NCI-H1105 (cell line): ENCODE results near the gene RABGAP1.

Experiments used
- DNase-seq: peaks from one replicate; lab custom pipeline; 2025; lab: John Stamatoyannopoulos, UW

The RABGAP1 gene

GRCh38 chr9:123081824-123082223 is 141.0 kb downstream of the RABGAP1 start:
- DNase-seq, result no peak

GRCh38 chr9:123083680-123084079 is 142.9 kb downstream of the RABGAP1 start:
- DNase-seq, result no peak

DNA sequence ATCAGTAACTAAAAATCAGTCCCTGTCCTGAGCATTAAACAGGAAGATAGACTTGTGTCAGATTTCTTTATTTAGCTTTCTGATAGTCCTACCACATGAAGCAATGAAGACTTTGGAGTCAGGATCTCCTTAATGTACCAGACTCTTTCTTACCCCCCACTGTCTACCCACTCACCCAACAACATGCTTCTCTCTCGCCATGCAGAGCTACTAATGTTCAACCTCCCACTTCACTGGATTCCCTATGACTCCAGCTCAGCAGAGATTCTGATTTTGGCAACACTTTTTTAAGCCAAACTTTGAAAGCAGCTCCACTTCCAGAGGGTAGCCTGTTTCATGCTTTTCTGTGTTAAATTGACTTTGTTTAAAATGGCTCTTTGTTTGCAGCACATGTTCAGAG is 143.4 kb downstream of the RABGAP1 start:
- DNase-seq, result no peak

- DNase-seq, result no peak
Measured at GRCh38 chr9:123085916-123086315, 145.1 kb downstream of the RABGAP1 start.

DNA sequence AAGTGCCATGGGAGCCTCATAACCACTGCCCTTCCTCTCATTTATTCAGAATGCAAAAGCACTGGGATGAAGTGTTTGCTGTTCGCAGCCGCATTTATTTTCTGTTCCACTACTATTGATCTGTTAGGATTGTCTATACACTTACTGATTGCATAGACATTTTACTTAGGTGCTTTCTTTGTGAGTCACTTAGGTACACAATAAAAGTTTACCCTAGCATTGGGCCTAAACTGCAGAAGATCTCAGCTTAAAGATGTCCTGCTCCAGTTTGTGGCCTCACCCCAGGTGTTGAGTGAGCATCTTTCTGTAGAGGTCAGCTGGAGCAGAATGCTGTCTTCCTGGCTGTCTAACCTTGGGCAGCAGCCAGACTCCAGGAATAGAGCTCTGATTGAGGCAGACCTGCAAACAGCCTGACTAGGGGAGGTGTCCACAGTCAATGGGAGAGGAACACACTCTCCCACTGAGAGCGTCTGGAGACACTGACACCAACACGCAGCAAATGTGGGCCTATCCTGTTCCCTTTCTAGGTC is 146.6 kb downstream of the RABGAP1 start:
- DNase-seq, result no peak

DNA sequence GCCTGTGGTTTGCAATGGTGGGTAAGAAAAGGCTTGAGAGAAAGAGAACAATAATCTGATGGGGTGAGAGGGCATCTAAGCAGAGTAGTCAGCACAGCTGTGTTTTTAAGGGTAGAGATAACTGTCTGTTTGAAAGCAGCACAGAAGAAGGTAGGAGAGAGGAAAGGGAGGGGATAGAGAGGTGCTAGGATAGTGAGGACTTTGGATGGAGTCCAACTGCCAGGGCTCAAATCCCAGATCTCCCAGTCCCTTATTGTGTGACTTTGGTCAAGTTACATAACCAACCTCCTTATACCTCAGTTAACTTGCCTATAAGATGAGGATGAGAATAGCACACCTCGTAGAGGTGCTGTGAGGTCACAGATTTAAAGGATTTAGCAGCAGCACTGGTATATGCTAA is 148.2 kb downstream of the RABGAP1 start:
- no peak for DNase-seq

GRCh38 chr9:123089790-123090189 is 149.0 kb downstream of the RABGAP1 start:
- DNase-seq, result no peak

DNA sequence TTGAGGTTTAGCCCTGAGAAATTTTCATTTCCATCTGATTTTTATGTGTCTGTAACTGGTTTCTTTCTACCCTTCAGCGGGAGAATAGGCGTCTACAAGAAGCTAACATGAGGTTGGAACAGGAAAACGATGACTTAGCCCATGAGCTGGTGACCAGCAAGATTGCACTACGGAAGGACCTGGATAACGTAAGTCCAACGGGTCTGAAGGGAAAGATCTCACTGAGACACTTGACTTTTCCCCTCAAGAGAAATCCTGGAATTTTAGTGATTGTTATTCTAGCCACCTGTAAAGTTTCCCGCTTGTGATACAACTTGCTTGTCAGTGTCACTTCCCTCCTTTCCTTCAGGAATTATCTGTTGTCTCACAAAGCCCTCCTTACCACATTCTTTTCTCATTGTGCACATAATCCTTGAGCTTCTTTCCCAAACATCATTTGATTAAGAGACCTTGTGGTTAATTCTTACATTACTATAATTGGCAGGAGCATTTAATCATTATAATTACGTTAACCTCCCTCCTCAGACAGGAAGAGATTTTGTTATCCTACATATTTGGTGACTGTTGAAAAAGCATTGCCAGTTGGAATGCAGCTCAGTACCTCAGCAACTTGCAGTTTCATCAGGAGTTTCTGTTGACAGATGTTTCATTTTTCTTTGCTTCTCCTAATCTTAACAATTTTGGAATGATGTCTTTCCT is 149.5 kb downstream of the RABGAP1 start:
- no peak for DNase-seq

GRCh38 chr9:123090956-123091355 is 150.1 kb downstream of the RABGAP1 start:
- DNase-seq, result no peak

DNA sequence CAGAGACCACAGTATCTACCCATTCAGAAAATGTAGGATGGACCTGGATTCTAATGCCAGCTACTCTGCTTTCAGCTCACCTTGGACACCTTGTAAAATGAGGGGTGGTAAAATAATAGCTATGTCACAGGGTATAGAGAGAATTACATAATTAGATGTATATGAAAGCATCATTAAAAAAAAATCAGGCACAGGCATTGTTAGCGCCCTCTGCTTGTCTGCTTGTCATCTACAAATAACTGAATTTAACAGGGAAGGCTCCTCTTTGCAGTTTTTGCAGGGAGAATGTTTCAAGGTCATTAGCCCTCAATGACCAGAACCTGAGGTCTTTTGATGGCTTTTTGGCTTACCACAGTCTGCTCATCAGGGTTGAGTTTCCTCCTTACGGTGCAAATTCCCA is 150.6 kb downstream of the RABGAP1 start:
- DNase-seq, result no peak

GRCh38 chr9:123093141-123093540 is 152.3 kb downstream of the RABGAP1 start:
- no peak for DNase-seq

- no peak for DNase-seq
Measured at GRCh38 chr9:123096987-123097386, 156.2 kb downstream of the RABGAP1 start.

DNA sequence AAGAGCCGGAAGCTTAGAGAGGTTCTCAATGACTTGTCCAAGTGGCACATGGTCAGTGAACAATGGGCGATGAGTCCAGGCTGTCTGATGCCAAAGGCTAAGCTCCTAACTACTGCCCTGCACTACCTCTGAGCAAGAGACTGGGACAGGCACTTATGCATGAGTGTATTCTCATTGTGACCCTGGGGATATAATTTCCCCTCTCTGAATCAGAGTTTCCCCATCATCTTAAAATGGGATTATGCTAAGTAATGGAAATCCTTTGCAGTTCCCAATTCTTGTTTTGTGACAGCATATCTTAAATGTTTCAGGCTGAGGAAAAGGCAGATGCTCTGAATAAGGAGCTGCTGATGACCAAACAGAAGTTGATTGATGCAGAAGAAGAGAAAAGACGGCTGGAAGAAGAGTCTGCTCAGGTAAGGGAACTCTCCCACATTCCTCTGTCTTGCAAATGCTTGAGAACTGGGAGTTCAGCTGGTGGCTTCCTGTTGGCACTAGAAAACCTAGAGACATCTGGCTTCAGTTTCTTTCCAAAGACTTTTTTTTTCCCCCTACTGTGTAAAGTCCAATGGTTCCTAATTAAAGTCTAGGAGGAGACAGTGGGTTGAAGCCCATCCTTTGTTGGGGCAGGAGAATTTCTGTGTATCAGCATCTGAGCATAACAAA is 156.7 kb downstream of the RABGAP1 start:
- no peak for DNase-seq

- DNase-seq, result no peak
Measured at GRCh38 chr9:123098096-123098459, 157.3 kb downstream of the RABGAP1 start.

GRCh38 chr9:123099042-123099441 is 158.2 kb downstream of the RABGAP1 start:
- DNase-seq, result no peak

DNA sequence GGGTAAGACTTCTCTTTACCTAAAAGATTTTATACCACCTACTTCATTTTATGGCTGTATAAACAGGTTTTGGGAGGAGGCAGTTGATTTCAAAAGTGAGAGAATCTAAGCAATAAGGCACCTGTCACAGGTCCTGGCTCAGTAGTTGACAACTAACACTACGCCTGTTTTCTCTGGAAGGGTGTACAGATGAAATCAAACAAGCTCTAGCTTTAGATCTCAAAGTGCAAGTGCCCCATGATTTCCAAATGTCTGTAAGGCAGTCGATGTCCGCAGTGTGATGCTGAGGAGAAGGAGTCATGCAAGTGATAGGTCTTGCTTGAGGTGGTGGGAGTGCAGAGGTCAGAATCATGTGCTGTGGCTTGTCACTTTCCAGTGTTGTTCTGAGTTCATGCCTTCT is 158.7 kb downstream of the RABGAP1 start:
- no peak for DNase-seq

DNA sequence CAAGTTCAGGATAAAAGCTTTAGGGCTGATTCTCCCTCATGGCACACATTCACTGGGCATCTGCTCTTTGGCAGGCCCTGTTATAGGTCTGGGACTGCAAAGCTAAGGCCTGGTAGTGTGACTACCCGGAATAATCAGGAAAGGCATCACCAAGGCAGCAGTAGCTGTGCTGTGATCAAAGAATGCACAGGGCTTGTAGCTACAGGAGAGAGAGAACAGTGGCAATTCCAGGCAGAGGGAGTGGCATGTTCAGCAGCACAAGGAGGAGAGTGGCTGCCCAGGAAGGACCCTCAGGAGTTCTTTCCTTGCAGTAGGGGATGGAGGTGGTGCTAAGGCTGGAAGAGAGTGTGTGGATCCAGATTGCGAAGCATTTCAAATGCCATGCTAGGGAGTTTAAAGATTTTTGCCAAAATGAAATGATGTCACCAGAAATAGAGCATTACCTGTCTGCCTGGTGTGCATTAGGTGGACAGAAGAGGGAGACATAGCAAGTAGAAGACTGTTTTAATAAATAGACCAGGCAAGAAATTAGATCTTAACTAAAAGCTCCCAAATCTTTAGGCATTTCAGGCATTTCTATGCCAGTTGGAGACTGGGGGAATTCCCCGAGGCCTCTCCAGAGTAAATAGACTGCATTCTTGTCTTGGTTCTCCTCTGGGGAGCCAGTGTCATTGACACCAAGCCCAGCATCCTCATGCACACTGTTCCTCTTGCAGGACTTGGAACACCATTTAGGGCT is 161.7 kb downstream of the RABGAP1 start:
- DNase-seq, result no peak

DNA sequence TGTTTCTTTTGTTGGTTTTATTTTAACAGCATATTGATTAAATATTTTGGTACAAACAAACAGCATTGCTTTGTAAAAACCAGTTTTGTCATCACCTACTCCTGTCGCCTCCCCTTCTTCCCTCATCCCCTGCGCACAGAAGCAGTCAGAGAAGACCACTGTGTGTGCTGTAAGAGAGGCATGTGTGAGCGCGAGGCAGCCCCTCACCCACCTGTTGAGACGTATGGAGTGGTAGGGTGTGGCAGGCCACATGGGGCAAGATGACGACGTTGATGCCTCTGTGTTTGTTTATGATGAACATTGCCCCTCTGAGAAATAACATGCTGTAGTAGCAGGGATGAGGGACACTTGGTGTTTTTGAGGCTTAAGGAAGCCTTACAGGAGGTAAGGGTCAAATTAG is 164.0 kb downstream of the RABGAP1 start:
- DNase-seq, result no peak

- DNase-seq, result no peak
Measured at GRCh38 chr9:123105490-123105889, 164.7 kb downstream of the RABGAP1 start.

GRCh38 chr9:123107639-123108285 is 166.9 kb downstream of the RABGAP1 start:
- DNase-seq, result no peak

DNA sequence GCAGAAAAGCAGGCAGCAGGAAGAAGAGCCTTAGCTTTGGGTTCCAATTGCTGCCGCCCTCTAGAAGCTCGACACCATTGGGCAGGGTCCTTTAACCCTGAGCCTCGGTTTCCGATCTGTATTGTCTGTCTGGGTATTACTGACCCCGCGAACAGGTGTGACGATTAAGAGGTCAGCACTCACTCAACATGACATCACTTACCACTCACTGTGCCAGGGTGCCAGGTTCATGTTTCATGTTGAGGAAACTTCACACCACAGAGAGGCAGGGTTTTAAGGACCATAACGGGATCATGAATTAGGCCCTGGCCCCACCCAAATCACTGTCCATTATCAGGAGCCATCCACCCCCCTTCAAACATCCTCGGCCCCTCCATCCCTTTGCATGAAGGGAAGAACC is 168.2 kb downstream of the RABGAP1 start:
- DNase-seq, result no peak

DNA sequence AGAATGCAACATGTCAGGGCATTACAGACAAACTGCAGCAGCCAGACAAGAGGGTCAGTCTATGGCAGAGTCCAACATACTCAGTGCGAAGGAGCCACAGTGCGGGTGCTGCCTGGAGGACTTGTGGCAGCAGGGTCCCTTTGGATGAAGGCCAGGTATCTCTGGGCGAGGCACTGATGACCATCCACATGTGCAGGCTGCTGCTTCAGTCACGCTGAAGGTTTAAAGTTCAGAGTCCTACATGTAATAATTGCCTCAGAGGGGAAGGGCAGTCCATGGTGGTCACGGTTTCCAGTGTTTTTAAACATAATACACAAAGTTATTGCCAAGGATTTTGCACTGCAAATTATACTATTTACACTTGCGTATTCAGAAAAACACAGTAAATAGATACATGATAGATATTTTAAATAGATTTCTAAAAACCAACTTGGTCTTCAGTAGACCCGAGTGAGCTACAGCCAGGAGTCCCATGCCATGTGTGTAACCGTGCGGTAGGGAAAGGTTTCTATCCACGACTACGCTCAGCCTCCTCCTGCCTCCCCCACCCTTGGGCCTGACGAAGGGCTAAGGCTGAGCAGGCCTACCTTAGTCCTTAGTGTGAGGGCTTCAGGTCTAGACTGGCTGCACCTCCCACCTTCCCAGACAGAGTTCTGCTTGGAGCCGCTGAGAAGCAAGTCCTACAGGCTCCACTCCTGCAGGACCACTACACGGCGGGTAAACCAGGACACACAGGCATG is 168.9 kb downstream of the RABGAP1 start:
- no peak for DNase-seq
